Tibial nerve (tissue), 4 donors: ENCODE data around the gene NTRK2.

Experiments used
- EP300 ChIP-seq, 2 donors: sonication (generic); formaldehyde crosslinking; IDR thresholded peaks; one replicate each; pipeline ENCODE4 v1.6.1; 2017; ENCODE audit warnings: antibody characterized with exemption in 2 of 2, mild to moderate bottlenecking in 1 of 2
- POLR2A ChIP-seq, 2 donors: fragments of 450-650 bp; IDR thresholded peaks; one replicate each; pipeline ENCODE4 v1.6.1; 2017; ENCODE audit warnings: antibody characterized with exemption in 2 of 2, mild to moderate bottlenecking in 2 of 2, moderate library complexity in 2 of 2
- TF ChIP-seq, protein P1 (sequence below), 5 experiments: fragments of 200-600 bp in 3 of 5; fragments of 450-650 bp in 2 of 5; sonication (generic) in 3 of 5; IDR thresholded peaks; one replicate each; pipeline ENCODE4 v1.5.1; 2016 to 2019; ENCODE audit warnings: antibody characterized with exemption in 5 of 5, mild to moderate bottlenecking in 3 of 5, moderate library complexity in 2 of 5

DNA sequence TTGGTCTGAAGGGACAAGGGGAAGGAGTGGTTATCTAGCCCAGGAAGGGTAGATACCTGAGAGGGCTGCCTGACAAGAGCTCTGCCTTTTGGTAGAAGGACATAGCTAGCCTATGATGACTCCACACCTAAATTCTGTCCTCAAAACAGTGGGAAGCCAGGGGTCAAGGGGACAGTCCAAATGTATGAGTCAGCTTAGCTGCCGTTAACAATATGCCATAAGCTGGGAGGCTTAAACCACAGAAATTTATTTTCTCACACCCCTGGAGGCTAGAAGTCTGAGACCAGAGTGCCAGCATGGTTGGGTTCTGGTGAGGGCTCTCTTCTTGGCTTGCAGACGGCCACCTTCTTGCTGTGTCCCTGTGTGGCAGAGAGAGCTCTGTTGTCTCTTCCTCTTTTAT is 306.4 kb downstream of the NTRK2 start:
- TF ChIP-seq EP300 (IDR thresholded peaks at IDR 0.05) (no peak), POLR2A (IDR thresholded peaks at IDR 0.05) (no peak)
- TF ChIP-seq, protein P1, sequence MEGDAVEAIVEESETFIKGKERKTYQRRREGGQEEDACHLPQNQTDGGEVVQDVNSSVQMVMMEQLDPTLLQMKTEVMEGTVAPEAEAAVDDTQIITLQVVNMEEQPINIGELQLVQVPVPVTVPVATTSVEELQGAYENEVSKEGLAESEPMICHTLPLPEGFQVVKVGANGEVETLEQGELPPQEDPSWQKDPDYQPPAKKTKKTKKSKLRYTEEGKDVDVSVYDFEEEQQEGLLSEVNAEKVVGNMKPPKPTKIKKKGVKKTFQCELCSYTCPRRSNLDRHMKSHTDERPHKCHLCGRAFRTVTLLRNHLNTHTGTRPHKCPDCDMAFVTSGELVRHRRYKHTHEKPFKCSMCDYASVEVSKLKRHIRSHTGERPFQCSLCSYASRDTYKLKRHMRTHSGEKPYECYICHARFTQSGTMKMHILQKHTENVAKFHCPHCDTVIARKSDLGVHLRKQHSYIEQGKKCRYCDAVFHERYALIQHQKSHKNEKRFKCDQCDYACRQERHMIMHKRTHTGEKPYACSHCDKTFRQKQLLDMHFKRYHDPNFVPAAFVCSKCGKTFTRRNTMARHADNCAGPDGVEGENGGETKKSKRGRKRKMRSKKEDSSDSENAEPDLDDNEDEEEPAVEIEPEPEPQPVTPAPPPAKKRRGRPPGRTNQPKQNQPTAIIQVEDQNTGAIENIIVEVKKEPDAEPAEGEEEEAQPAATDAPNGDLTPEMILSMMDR (IDR thresholded peaks at IDR 0.05) = no peak
